ENCODE results near the gene COX17. TPM values are rescaled to one million over a fixed set of nuclear protein-coding genes. Genes with fewer than 3 reads are reported as not detected.
A peak's percentile ranks its signal among the peaks of the same experiment; 100 is the strongest.

Gene COX17
- total RNA-seq, 1 donor from 2014 or later: 28.3 TPM

- peaks cover 24% of the 10 kb centered on the region for H3K36me3 Mint-ChIP-seq
- H3K4me1 Mint-ChIP-seq (ENCODE audit: unreplicated experiment): peaks cover 25% of the 10 kb centered on the region
- H3K4me3 Mint-ChIP-seq: no peak overlapping the region
- no peak for TF ChIP-seq CTCF (conservative IDR thresholded peaks at IDR 0.05)
- no peaks in the 10 kb centered on the region for H3K27me3 Mint-ChIP-seq
- DNase-seq (ENCODE audit: extremely low spot score, unreplicated experiment): no peak
- H3K9me3 Mint-ChIP-seq: no peaks in the 10 kb centered on the region
- H3K27ac Mint-ChIP-seq: no peak overlapping the region
Measured at GRCh38 chr3:119672776-119673175, 4.4 kb downstream of the COX17 start.

GRCh38 chr3:119669906-119670570 is 7.2 kb downstream of the COX17 start:
- Mint-ChIP-seq H3K9me3 (no peaks in the 10 kb centered on the region), H3K4me3 (no peak overlapping the region), H3K27me3 (no peaks in the 10 kb centered on the region), H3K4me1 (ENCODE audit: unreplicated experiment) (peaks cover 4% of the 10 kb centered on the region), H3K27ac (no peak overlapping the region), H3K36me3 (peaks cover 28% of the 10 kb centered on the region)
- no peak for TF ChIP-seq CTCF (conservative IDR thresholded peaks at IDR 0.05)
- DNase-seq (ENCODE audit: extremely low spot score, unreplicated experiment): no peak

- no peak overlapping the region for H3K27ac Mint-ChIP-seq
- no peak for TF ChIP-seq CTCF (conservative IDR thresholded peaks at IDR 0.05)
- no peaks in the 10 kb centered on the region for H3K9me3 Mint-ChIP-seq
- H3K27me3 Mint-ChIP-seq: no peaks in the 10 kb centered on the region
- peaks cover 19% of the 10 kb centered on the region for H3K36me3 Mint-ChIP-seq
- no peaks in the 10 kb centered on the region for H3K4me1 Mint-ChIP-seq (ENCODE audit: unreplicated experiment)
- DNase-seq (ENCODE audit: extremely low spot score, unreplicated experiment): no peak
- no peak overlapping the region for H3K4me3 Mint-ChIP-seq
Measured at GRCh38 chr3:119665954-119666559, 11.1 kb downstream of the COX17 start.

GRCh38 chr3:119664850-119665379 is 12.3 kb downstream of the COX17 start:
- DNase-seq (ENCODE audit: extremely low spot score, unreplicated experiment): no peak
- H3K27me3 Mint-ChIP-seq: no peaks in the 10 kb centered on the region
- no peak for TF ChIP-seq CTCF (conservative IDR thresholded peaks at IDR 0.05)
- H3K4me1 Mint-ChIP-seq (ENCODE audit: unreplicated experiment): no peaks in the 10 kb centered on the region
- H3K4me3 Mint-ChIP-seq: no peak overlapping the region
- no peaks in the 10 kb centered on the region for H3K9me3 Mint-ChIP-seq
- peaks cover 12% of the 10 kb centered on the region for H3K36me3 Mint-ChIP-seq
- peak overlapping the region; percentile 19 for H3K27ac Mint-ChIP-seq

- Mint-ChIP-seq H3K4me3 (no peak overlapping the region), H3K36me3 (peaks cover 13% of the 10 kb centered on the region), H3K27me3 (no peaks in the 10 kb centered on the region), H3K4me1 (ENCODE audit: unreplicated experiment) (no peaks in the 10 kb centered on the region), H3K9me3 (no peaks in the 10 kb centered on the region), H3K27ac (peak overlapping the region; percentile 19)
- DNase-seq (ENCODE audit: extremely low spot score, unreplicated experiment): no peak
- no peak for TF ChIP-seq CTCF (conservative IDR thresholded peaks at IDR 0.05)
Measured at GRCh38 chr3:119664370-119664769, 12.8 kb downstream of the COX17 start.

Data from type B pancreatic cell (in vitro differentiated cells).